HCT116 (cell line): ENCODE data around the gene CRMP1.

Experiments used
- JUND ChIP-seq: IDR thresholded peaks from 2 replicates; pipeline ENCODE4 v1.6.1; 2012
- POLR2A ChIP-seq: IDR thresholded peaks from 2 replicates; pipeline ENCODE4 v1.7.0; 2011; ENCODE audit warnings: borderline replicate concordance; ENCODE audit not compliant: insufficient read depth, insufficient read length; ENCODE audit errors: extremely low read depth
- POLR2AphosphoS5 ChIP-seq: IDR thresholded peaks from 2 replicates; pipeline ENCODE4 v1.6.1; 2011; ENCODE audit warnings: mild to moderate bottlenecking, low read depth, low read length, moderate library complexity
- SIN3A ChIP-seq: IDR thresholded peaks from 2 replicates; pipeline ENCODE4 v1.6.1; 2012; ENCODE audit warnings: low read depth
- TF ChIP-seq, protein P1 (sequence below), 3 experiments: fragments of 200-600 bp in 1 of 3; sonication (generic) in 1 of 3; IDR thresholded peaks in 2 of 3; conservative IDR thresholded peaks in 1 of 3; 2 replicates each; pipeline ENCODE4 v1.5.1; 2012 to 2017; ENCODE audit warnings: low read depth in 2 of 3, low read length in 2 of 3, antibody characterized with exemption in 1 of 3, borderline replicate concordance in 1 of 3, control low read depth in 1 of 3, mild to moderate bottlenecking in 1 of 3, mixed read lengths in 1 of 3, mixed run types in 1 of 3, moderate library complexity in 1 of 3; ENCODE audit not compliant: insufficient read depth in 1 of 3
- TF ChIP-seq, protein P2 (sequence below): IDR thresholded peaks from 2 replicates; pipeline ENCODE4 v1.6.1; 2012

DNA sequence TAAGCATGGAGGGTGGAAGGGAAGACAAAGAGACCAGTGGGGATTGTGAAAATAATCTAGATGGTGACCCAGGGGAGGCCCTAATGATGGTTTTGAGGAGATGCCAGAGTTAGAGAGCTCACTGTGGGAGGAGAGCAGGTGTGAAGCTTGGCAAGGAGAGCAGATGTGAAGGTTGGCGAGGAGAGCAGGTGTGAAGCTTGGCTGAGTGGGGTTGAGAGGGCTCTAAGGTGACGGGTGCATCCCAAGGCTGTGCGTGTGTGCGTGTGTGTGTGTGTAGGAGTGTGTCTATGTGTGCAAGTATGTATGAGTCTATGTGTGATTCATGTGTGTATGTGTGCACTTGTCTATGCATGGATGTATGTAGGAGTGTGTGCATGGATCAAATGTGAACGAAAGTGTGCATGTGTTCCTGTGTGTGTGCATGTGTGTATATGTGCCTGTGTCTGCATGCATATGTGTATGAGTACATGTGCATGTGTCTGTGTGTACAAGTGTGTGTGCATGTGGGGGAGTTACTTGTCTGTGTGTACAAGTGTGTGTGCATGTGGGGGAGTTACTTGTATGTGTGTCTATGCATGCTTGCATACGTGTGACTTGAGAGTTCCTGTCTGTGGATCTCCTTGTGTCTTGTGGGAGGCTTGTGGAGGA is 109.9 kb downstream of the CRMP1 start:
- TF ChIP-seq, protein P1, sequence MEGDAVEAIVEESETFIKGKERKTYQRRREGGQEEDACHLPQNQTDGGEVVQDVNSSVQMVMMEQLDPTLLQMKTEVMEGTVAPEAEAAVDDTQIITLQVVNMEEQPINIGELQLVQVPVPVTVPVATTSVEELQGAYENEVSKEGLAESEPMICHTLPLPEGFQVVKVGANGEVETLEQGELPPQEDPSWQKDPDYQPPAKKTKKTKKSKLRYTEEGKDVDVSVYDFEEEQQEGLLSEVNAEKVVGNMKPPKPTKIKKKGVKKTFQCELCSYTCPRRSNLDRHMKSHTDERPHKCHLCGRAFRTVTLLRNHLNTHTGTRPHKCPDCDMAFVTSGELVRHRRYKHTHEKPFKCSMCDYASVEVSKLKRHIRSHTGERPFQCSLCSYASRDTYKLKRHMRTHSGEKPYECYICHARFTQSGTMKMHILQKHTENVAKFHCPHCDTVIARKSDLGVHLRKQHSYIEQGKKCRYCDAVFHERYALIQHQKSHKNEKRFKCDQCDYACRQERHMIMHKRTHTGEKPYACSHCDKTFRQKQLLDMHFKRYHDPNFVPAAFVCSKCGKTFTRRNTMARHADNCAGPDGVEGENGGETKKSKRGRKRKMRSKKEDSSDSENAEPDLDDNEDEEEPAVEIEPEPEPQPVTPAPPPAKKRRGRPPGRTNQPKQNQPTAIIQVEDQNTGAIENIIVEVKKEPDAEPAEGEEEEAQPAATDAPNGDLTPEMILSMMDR (IDR thresholded peaks at IDR 0.05 in 2 of 3, conservative IDR thresholded peaks at IDR 0.05 in 1 of 3; ENCODE audit: borderline replicate concordance in 1 of 3, insufficient read depth in 1 of 3, low read depth in 2 of 3, low read length in 2 of 3), result no peak
- TF ChIP-seq POLR2AphosphoS5 (no peak), POLR2A (no peak), JUND (no peak), SIN3A (no peak)
- TF ChIP-seq, protein P2, sequence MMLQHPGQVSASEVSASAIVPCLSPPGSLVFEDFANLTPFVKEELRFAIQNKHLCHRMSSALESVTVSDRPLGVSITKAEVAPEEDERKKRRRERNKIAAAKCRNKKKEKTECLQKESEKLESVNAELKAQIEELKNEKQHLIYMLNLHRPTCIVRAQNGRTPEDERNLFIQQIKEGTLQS, result no peak
